SKM-1 (cell line): ENCODE data around the gene TBC1D22A.

Source experiments
- DNase-seq: peaks from one replicate; lab custom pipeline; 2025; ENCODE audit not compliant: unreplicated experiment; lab: John Stamatoyannopoulos, UW

TBC1D22A gene

DNA sequence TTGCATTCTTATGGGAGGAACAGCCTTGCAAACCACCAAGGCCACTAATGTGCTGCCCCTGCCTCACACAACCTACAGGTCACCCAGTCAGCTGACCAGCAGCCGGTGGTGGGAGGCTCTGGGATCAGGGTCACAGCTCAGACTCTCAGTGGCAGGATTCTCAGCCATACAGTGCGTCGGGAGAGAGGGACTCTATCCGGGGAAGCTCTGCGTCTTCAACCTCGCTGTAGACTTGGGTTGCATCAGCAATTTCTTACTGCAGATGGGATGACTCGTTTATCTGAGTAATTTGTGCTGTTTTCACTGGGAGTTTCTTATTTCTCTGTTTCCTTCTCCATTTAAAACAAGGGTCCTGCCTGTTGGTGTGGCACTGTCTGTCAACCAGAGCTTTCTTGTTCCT is 257.7 kb downstream of the TBC1D22A start:
- no peak for DNase-seq

DNA sequence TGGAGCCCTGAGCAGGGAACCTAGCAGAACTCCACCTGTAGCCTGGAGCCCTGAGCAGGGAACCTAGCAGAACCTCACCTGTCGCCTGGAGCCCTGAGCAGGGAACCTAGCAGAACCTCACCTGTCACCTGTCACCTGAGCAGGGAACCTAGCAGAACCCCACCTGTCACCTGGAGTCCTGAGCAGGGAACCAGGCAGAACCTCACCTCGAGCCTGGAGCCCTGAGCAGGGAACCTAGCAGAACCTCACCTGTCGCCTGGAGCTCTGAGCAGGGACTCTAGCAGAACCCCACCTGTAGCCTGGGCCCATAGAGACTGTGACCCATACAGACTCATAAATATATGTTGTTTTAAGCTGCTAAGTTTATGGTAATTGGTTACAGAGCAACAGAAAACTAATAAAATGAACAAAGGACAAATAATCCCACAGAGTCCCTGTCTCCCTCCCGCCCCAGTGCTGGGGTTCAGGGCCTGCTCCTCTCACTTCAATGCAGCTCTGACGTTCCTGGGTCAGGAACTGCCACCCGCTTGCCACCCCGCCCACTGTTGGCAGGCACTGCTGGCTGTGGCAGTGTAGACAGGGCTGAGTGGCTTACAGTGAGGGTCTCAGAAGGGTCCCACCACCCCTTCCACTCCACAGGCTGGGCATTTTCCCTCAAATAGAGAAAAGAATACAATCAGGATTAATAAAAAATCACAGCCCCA is 259.1 kb downstream of the TBC1D22A start:
- DNase-seq = no peak

DNA sequence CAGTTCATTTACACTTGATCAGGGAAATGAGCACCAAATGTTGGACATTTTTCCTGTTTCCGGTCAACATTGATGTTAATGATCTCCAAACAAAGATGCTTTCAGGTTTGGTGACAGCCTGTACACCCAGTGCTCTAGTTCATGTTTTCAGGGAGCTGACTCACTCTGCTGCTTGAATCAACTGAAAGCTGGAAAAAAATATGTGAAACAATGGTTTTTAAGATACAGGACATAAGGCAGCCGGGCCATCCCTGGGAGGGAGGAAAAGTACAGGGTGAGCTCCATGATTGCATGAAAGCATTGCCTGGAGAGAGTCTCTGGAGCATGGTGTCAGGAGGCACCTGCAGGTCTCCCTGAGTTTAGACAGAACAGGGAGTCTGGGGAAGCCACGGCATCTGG is 259.6 kb downstream of the TBC1D22A start:
- DNase-seq = no peak

DNA sequence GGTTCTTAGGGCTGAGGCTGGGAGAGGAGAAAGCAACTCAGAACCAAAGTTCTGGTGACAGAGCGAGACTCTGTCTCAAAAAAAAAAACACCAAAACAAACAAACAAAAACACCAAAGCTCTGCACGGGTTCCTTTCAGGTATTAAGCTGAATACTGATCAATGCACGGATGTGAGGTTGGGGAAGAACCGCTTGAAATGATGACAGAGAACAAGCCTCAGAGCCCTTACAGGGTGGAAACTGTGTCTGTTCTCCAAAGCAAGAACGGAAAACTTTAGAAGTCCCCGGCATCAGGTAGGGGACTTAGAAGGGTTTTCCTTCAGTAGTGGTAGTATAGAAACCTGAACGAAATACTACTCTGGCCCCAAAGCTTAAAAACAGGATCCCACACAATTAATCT is 260.0 kb downstream of the TBC1D22A start:
- no peak for DNase-seq

DNA sequence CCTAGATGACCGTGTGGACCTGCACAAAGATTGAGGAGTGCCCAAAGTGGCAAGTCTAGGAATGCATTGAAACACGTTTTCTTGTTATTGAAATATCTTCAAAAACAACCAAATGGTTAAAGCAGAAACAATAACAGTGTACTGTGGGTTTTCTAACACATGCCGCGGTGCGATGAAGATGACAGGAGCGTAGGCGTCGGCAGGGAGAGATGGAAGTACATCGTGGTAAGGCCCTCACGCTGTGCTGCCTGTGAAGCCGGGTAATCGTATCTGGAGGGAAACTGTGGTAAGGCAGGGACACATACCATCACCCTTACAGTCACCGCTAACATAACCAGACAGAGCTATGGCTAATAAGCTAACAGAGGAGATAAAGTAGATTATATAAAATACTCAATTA is 261.4 kb downstream of the TBC1D22A start:
- DNase-seq = no peak

DNA sequence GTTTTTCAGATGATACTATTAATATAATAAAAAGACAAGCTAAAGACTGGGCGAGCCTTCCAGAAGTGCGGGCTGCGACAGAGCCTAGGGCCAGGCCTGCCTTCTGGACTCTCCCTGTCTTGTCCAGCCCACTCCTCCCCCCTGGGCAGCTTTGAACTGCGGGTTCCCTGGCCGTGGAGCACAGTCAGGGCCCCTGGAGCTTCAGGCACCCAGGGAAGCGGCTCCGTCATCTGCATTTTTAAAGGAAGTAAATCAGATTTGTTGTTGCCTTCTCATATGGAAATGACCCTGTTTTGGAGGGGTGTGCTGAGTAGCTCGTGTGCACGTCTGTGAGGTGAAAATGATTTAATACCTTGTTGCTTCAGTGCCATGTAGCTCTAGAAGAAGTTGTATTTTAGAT is 265.3 kb downstream of the TBC1D22A start:
- no peak for DNase-seq

DNA sequence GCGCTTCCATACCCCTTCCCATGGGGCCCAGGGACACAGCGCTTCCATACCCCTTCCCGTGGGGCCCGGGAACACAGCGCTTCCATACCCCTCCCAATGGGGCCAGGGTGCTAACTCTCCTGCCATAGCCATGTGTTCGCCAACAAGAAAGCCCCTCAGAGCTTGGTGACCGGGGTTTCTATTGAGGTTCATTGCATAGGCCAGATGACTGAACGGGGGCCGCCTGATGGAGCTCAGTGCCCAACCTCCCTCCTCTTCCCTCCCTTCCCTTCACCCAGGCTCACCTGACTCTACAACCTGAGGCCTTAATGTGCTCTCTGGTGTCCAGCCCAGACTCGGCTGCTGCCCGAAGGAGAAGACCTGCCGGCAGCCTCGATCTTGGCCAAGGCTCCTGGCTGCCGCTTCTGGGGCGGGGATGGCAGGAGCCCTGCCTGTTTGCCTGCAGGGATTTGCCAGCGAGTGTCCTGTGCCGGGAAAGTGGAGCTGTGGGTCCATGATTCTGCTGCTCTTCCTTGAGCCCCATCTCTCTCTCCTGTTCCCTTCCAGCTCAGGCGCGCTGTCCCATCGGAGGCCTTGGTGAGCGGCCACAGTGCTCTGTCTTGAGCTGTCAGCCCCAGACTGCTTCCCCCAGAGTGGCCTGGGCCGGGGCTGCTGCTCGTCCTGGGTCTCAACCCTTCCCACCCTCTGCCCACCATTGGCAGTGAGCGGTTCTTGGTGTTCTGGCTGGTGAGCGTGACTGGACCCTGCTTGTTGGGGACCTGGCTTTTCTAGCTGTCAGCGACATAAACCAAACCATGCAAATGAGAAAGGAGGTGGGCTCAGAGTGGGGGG is 267.0 kb downstream of the TBC1D22A start:
- DNase-seq = no peak

DNA sequence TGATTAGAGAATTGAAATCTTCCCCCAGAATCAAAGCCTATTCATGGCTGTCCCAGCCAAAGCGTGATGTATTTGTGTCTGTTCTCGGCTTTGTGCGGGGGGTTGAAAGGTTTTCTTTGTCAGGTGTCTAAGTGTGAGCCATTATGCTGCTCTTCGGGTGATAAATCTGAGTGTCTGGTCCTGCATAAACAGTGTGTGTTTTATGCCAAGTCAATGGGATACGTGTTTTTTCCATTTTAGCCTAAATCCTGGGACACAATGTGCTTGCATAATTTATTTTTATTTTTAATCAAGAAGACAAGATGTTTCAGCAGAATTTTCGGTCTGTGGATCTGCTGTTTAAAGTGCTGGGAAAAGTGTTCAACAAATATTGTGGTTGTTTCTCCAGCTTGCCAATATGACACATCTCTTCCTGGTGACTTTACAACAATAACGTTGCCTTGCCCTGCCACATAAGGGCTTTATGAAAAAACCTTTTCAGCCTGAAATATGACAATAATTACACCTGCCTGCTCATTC is 267.8 kb downstream of the TBC1D22A start:
- no peak for DNase-seq

DNA sequence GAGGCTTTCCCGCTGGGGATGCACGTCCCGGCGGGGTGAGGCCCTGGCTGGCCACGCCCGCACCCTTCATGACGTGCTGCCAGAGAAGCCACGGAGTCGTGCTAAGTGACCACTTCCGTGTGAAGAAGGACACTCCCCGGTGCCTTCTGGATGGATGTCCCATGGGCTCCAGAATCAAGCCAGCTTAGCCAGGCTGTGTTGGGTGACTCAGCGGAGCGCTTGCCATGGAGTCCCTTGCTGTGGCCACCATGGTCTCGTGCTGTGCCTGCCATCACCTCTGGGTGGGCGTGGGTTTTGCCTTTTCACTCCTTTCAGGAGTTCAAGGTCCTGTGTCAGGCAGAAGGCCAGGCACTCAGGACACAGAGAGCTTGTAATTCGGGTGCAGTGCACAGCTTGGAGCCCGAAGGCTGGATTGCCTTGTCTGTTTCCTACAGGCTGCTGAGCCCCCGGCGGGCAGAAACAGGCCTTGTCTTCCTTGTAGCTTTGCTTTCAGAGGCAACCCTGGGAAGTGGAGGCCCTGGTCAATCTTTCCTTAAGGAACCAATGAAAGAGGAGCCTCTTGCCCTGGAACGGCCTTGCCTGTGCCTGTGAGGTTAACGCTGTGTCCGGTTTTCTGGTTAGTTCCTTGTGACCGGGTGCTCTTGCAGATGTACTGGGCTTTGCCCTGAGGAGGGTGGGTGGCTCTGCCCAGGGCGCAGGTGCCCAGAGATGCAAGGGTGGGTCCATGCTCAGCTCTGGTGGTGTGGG is 268.6 kb downstream of the TBC1D22A start:
- DNase-seq = no peak

DNA sequence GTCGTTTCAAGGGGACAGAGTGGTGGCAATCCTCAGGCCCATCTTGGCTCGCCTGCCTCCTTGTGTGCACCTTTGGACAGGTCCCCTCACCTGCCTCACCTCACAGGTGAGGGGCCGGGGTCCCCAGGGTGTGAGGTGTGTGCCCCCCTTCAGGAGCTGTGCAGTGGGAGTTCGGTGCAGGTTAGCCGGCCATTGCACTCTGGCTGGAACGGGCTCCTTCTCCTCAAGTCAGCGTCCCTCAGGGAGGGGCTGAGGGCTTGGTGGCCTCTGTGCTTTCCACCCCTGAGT is 269.1 kb downstream of the TBC1D22A start:
- DNase-seq = no peak

DNA sequence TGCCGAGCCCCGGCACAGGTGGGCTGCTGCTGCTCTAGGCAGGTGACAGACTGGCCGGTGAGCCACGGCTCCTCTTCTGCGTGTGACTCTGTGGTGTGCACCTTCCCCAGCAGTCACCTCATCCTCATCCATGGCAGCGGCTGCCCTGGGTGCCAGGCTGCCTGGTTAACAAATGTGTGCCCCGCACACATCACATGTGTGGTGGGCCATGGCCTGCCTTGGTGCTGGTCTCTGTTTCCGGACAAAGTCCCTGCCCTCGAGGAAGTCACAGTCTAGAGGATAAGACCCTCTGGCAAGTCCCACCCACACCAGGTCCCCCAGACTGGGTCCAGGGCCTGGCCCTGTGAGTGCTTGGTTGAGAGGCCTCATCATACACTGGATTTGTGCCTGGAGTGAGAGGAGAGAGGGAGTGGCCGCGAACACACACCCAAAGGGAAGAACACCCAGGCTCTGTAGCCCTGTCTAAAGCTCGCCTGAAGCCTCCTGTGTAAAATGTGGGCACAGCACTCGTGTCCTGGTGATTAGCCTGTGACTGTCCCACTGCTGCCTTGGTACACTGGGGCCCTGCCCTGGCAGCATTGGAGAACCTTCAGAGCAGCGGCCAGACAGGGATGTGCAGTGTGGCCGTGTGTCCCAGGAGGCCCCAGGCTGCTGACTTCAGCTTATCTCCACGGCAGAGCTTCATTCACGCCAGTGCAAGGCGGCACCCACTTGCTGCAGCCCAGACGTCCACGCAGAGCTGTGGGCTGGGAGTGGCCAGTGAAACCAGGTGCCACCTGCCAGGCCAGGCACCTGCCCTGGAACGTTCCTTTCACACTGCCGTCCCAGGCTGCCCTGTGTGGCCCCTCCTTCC is 269.9 kb downstream of the TBC1D22A start:
- DNase-seq = no peak

DNA sequence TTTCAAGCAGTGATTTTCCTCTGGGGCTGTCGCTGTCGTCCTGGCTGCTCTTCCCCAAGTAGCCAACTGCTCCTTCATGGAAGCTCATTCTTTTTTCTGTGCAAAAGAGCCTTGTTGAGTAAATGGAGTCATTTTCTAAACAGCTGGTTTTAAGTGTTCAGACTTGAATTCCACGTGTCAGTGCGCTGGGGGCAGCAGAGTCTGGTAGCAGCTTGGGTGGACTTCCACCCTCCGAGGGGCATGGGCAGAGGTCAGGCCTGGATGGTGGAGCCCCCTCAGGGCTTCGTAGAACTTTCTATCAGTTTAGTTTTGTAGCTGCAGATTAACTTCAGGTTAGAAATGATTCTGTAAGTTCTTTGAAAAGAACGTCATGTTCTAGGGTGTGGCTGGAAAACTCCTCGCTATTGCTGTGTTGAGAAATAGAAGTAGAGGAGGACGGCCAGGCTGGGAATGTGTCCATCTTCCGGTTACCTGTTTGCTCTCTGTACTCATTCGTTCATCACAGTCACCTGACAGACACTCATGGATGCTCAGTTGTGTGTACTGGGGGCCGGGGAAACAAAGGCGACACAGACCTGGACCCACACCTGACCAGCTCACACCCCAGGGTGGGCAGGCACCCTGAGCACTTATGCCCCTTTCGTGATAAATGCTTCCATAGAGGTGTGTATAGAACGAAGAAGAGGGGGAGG is 270.7 kb downstream of the TBC1D22A start:
- no peak for DNase-seq

DNA sequence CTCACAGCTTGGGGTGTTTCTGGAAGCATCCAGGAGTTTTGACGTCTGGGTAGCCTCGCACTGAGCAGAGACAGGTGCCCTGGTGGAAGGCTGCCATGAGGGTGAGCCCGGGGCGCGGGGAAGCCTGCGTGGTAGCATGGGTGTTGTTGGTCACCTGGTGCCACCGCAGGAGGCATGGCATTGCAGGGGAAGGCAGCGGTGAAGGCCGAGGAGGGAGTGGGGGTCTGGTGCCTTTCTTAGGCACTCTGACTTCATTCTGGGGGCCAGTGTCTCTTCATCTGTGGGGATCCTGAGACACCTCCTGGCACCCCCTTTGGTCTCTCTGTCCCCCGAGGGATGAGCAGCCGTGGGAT is 271.2 kb downstream of the TBC1D22A start:
- DNase-seq = no peak

DNA sequence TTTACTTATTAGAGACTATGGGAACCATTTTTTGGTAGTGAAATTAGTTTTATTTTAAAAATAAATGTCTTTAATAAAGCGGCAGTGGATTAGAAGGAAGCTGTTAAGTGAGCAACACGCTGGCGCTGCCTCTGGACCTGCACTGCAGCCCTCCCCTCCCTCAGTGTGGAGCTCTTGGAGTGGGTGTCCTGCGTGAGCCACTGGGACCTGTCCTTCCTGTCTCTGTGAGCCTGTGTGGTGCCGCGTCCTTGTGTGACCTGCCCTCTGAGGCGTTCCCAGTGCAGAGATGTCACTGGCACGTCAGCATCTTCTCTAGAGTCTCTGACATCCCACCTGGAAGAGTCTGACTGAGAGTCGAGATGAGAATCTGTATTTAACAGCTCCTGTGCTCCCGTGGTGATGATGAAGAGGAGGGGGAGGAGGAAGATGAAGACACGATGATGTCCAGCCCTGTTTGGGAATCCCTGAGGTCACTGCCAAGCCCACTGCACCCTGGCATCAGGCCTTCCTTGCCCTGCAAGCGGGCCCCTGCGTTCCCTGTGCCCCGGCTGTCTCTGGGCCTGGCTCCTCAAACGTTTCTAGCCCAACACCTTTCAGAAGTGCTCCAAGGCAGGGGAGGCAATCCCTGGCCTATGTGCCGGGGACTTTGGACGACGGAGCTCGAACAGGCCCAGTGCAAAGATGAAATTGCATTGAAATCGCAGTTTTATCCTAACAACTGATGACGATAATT is 271.8 kb downstream of the TBC1D22A start:
- DNase-seq = no peak

DNA sequence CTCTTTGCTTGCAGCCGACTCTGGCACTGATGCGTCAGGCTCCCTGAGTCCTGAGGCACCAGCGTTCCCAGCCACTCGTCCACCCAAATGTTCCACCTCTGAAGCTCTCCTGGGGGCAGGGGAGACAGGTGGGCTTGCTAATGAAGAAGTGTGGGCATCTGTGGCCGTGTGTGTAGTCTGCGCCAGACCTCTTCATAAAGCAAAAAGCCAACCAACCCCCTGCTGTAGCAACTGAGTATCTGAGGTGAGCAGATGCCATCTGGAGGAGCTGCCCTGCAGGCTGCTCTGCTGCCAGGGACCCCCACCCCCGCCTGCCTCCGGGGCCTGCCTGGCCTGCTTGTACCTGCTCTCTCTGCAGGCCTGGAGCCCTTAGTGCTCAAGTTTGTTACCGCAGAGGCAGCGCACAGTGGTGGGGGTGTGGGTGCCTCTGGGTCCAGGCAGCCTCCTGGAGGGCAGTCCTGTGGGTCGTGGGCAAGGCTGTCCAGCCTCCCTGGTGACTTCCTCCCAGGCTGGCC is 272.5 kb downstream of the TBC1D22A start:
- no peak for DNase-seq

DNA sequence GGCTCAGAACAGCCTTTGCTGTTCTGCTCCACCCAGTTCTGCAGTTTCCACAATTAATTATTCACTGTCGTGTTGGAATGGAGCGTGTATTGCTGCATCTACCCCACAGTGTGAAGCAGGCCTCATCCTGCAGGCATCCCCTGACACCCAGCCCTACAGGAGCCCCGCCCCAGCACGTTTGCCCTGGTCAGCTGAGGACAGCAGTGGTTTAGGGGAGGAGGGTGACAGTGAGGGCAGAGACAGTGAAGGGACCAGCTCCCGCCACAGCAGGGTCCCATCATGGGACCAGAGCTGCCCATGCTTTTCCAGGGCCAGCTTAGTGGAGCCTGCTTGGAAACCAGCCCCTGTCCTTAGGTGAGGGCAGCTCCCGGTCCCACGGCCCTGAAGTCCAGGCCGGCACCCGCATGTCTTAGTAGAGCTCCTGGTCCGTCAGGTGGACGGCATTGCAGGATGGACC is 273.0 kb downstream of the TBC1D22A start:
- no peak for DNase-seq

DNA sequence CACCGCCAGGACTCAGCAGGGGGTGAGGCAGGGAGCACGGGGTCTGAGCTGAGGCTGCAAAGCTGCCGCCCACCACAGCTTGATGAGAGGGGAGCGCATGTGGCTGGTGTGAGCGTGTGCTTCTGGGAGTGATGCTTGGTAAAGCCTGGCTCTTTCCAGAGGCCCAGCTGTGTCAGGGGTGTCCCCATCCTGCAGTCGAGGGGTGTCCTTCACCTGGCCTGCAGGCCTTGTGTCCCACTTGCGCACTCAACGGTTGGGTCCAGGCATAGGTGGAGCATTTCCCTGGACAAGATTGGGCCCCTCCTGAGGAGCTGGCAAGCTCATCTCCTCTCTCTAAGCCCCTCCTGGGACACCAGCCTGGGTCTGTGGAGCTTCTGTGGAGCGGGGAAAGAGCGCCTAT is 273.9 kb downstream of the TBC1D22A start:
- DNase-seq = no peak

DNA sequence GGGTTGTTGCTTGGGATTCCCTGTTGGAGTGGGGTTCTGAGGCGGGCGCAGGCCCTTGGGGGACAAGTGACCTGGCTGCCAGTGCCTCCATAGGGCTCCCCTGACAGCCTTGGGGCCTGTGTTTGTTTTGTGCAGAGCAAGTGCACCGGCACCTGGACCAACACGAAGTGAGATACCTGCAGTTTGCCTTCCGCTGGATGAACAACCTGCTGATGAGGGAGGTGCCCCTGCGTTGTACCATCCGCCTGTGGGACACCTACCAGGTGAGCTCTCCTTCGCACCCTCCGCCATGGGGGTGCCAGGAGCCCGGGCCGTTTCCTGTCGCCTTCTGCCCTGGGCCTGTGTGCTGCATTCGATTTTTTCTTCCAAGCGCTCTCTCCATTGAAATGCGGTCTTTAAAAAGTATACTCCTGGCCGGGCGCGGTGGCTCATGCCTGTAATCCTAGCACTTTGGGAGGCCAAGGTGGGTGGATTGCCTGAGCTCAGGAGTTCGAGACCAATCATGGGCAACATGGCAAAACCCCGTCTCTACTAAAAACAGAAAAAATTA is 274.6 kb downstream of the TBC1D22A start:
- DNase-seq = no peak

DNA sequence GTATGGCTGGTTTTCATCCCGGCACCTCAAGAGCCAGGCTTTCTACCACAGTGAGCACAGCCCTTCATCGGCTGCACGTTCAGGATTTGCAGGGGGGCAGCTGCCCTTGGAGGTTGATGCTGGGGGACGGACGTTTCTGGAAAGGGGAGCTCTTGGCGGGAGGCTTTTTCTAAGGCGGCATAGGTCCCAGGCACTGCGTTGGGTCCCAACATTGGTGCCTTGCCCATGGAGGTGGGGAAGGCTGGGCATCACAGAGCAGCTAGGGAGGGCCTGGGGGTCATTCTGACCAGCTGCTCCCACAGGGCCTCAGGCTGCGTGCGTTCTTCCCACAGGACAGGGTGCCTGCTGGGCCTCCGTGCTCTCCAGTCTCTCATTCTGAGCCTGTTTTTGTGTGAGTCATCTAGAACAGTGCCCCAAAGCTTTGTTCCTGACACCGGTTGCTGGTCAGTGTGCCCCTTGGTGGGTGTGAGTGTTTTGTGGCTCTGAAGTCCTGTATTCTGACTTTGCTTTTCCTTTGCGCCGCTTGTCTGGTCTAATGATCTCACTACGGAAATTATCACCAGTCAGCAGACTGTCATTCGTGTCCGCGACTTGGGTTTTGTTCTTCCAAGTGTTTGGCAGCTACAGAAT is 275.9 kb downstream of the TBC1D22A start:
- no peak for DNase-seq
